HG03025 (cell line): ENCODE data around the gene EPHA5.
"Not testable (repeated sequence)": the region's sequence is repeated elsewhere in the genome, so short reads cannot be mapped to it uniquely, and the experiment has no call there.

Experiments
- ATAC-seq: cut with Tn5 transposase; IDR thresholded peaks from one replicate; pipeline ENCODE4 v1.9.1; 2021; ENCODE audit warnings: mild to moderate bottlenecking, moderate library complexity; ENCODE audit not compliant: unreplicated experiment, low FRiP score

Gene EPHA5

DNA sequence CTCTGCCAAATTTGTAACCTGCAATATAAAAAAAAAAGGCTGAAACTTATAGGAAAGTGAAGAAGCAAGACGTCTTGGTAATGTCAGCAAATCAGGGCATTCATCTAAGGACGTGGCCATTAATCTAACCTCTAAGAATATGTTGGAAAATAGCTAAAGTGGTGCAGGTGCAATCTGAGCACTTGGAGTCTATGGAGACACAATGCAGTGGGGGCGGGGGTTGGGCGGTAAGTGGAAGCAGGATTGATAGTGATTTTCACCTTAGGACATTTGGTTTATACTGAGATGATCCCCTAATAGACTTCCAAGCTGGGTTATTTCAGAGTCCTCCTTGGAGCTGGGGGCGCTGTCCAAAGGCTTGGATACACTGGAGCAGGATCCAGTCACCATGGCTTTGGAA, 283.4 kb downstream of the EPHA5 start:
- ATAC-seq = no peak

DNA sequence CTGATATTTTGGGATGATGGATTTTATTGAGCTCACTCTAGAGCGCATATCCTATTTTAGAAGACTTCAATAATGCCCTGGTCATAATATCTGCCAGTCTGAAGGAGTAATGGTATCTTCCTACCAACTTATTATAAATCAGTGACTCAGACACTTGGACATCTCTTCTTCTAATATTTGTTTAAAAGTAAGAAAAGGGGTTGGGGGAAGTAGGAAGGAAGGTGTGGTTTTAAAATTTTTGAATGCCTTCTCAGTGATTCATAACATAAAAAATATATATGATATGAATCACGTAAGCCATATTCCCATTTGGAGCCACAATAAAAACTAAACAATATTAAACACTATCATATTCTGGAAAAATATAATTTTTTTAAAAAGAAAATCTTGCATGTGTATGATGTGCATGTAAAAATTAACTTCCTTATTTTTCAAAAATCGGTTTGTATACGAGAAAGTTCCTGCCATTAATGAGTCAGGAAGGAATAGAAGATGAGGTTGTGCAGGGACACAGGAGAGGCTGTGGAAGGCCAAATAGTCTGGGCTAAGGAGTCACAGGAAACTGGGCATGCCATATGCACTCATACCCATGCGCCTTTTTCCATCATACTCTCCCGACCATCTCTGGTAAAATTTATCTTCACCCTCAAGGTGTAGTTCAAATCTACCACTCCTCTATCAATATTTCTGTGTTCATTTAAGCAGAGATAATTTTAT, 286.5 kb downstream of the EPHA5 start:
- no peak for ATAC-seq

DNA sequence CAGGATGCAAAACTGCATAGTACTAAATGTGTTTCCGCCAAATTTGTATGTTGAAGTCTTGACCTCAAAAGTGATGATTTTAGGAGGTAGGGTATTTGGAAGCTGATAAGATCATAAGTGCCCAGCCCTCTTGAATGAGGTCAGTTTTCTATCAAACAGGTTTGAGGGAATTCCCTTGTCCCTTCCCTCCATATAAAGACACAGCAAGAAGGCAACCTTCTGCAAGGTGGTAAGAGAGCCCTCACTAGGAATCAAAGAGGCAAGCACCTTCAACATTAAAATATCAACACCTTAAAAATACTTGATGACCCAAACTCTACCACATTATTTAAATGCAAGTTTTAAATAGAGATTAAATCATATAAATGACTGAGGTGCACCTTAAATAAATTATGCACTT, 288.6 kb downstream of the EPHA5 start:
- no peak for ATAC-seq

DNA sequence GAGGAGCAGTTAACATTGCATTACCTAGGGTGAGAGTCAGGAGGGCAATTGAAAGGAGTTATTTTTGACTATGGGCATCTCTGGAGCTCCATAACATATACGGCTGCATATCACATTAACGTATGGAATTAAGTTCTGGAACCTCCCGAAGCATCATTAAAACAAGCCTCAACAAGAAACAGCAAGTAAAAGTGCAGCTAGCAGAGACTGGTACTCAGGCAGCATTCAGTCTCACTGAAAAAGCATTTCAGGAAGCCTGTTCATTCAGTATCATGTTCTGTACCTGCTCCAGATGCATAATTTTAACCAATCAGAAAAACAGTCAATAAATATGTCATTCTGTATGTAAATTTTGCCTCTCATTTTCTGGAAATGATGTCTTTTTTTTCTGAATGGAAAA, 299.6 kb downstream of the EPHA5 start:
- no peak for ATAC-seq

DNA sequence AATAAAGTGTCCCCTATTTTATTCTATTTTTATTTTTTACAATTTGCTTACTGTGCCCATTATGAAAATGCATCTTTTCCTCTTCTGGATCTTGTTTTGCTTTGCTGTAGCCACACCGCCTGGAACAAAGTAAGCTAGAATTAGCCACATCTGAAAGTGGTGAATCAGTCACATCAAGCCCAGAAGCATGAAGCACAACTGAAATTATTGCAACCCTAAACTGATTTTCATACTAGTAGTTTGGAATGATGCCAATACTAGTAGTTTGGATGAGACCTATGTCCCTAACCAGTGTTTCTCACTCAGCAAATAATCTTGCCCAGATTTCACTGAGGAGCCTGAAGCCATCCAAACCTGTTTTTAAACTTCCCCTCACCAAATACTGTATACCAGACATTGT, 303.0 kb downstream of the EPHA5 start:
- ATAC-seq = no peak

DNA sequence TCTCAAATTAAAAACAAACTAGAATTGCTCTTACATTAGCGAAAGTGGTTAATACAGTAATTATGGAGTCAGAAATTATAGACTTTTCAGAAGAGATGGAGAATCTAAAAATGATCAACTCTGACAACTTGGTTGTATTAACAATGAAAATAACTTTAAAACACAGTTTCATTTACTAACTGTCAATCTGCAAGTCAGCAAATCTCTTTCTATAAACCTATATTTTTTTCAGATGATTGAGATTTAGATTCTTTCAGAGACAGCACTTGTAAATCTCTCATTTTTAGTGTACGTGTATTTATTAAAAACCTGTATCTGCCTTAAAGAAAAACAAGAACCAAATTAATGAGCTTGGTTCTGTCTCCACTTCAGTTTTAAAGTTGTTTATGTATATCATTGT, 311.4 kb downstream of the EPHA5 start:
- ATAC-seq = no peak

DNA sequence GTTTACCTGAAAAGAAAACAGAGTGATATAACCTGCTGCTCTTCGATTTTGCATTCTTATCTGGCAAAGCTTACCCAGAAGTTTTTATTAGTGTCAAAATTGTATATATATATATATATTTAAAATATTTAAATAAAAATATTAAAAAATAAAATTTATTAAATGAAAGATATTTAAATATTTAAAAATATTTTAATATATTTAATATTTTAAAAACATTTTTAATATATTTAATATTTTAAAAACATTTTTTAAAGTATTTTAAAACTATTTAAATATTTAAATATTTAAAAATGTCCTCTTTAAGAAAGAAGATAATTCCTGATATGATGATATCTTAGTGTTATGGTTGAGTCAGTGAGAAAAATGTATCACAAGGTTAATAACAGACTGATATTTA, 317.2 kb downstream of the EPHA5 start:
- ATAC-seq = no peak

DNA sequence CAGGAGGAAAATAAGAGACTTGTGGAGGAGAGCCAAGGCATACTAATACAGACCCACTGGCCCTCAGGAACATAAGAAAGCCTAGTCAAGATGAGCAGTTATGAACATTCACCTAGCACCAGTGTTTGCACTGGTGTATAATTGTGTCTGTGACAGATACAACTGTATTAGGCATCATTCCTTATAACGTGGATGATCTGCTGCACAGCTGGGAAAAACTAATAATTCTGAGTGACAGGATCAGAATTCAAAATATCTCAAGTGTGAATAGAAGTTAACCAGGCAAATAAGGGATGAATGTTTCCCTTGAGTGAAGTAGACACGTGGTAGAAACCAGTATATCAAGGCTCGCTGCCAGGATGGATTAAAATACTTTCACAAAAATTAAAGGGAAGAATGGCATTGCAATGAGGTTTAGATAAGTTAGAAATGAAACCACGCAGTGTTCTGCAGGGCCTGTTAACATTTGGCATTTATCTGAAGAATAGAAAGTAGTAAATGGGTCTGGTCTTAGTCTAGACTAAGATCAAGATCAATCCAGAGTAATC, 325.9 kb downstream of the EPHA5 start:
- no peak for ATAC-seq

DNA sequence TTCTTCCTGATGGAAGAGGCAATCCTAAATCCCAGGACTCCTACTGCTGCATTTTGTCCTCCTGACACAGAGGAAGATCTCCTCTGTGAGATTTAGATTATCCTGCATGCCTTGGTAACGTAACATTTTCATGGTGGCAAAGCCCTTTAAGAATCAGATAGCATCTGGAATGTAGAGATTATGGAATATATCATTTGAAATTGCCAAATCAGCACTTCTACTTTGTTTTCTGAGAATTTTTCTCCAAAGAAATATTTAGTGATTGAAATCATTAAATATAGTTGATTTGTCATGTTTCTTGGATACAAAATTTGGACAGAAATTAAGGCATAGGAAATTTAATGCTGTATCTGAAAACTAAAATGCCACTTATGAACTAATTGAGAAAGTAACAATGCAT, 326.9 kb downstream of the EPHA5 start:
- ATAC-seq = no peak

DNA sequence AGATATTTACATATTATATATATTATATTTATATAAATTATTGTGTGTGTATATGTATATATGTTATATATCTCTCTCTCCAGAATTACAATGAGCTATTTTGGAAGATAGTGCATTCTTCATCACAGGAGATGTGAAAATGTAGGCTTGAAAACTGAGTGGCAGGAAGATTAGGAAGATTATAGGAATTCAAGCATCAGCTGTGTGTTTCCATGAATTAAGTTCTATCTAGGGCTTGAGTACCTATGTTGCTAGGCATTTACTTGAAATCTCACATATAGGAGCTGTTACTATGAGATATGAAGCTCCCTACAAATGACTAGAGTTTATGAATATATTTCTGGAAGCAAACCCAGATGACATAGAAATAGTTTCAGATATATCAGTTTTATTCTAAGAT, 328.7 kb downstream of the EPHA5 start:
- ATAC-seq = no peak

DNA sequence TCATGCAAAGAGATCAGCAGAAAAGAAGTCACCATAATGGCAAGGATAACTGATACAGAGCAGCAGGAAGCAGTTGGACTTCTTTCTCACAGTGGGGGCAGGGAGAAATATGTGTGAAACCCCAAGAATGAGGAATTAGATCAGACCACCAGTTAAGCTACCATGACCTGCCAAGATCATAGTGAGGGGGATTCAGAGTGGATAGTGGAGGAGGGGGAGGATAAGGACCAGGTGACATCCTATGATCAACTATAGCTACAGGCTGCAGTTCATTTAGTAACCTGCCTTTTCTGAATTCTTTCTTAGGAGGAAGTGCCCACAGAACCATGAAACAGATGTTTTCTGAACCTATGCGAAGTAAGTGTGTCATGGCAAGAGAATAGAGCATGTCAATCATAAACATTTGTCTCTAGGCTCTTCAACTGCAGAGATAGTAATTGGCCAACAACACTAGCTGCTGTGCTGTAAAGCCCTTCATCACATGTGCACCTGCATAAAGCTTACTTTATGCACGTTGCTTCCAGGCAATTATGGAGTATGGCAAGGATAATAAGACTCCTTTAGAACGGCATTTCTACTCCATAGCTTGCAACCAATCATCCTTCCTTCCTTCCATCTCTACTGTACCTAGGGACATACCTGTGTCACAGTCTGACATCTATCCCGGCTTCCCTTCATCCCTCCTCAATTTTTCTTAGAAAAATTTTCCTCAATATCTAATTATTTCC, 329.7 kb downstream of the EPHA5 start:
- no peak for ATAC-seq

DNA sequence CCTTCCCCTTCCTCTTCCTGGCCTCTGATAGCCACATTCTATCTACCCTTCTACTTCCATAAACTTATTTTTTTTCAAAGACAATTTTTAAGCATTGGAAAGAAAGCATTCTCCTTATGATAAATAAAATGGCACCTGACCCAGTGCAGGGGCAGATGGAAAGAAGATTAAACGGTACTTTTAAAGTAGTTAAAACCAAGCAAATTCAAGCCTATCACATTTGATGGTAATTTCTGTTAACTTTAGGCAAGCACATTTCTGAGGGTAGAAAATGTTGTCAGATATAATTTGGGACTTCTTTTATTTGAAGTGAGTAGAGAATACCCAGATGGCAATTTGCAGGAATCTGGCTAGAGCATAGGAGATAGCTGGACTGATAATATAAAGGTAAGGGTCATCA, 332.9 kb downstream of the EPHA5 start:
- ATAC-seq = no peak

DNA sequence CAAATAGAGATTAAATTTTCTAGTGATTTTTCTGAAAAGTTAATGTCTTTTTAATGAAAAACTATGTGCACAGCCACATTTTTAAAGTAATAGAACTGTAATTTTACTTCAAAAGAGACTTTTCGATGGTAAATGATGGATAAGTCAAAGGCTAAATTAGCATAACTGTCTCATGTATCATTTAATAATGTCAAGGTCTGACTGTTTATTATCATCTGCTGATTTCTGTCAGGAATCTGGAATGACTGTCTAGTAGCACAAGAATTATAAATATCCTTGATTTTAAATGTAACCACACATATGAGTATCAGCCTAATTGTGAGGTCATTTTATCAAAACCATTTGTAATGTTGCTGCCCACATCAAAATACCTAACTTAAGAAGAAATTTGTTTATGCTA, 333.8 kb downstream of the EPHA5 start:
- ATAC-seq = no peak

DNA sequence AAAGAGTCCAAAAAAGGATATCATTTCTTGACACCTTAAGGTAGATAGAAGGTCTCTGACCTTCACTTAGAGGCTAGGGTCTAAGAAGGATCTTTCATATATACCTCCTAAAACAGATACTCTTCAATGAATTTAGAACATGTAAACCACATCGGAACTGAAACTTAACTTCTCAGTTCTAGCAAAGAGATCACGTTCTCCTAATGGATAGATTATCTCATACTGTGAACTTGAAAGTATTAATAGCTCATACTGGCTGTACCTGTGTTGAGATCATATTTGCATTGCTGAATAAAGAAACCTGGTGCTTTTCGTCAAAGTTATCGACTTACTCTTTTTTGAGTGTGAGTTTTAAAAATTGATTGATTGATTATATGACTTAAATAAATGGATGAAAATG, 353.8 kb downstream of the EPHA5 start:
- no peak for ATAC-seq

DNA sequence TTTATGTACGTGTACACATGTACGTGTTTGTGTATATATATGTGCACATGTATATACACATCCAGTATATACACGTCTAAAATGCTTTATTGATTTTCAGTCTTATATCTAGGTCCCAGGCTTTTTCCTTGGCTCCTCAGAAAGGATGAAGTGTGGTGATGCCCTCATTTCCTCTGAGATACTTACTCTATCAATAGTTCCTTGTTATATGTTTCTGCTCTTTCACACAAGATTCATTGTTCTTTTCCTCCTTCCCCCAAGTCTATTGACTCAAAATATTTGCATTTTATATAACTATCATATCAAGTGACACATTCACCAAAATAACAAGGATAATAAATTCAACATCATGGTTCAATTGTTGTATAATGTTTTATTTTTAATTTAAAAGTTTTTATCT, 359.2 kb downstream of the EPHA5 start:
- no peak for ATAC-seq

DNA sequence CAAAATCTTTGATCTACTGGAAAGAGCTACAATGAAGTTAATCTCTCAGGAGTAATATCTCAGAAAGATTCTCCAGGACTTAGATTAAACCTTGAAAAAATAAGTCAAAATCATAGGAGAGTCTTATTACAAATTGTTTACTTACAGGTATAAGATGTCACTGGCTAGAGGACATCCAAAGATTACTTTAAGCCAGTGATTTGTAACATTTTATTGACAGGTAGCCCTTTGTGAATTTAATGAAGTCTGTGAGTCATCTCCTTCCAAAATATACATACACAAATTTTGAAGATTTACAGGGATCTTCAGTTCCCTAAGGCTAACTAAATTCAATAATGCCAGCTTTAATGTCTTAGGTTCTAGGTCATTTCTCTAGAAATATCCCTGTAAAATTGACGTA, 359.7 kb downstream of the EPHA5 start:
- ATAC-seq = no peak

DNA sequence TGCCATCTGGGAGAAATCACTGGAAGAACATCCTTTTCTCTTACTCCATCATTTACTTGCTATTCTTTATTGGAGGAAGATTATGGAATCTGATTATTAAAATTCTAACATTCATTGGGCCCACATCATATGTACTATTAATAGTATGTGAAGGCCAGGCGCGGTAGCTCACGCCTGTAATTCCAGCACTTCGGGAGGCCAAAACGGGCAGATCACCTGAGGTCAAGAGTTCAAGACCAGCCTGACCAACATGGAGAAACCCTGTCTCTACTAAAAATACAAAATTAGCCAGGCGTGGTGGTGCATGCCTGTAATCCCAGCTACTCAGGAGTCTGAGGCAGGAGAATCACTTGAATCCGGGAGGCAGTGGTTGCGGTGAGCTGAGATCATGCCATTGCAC, 361.7 kb downstream of the EPHA5 start:
- not testable (repeated sequence) for ATAC-seq

DNA sequence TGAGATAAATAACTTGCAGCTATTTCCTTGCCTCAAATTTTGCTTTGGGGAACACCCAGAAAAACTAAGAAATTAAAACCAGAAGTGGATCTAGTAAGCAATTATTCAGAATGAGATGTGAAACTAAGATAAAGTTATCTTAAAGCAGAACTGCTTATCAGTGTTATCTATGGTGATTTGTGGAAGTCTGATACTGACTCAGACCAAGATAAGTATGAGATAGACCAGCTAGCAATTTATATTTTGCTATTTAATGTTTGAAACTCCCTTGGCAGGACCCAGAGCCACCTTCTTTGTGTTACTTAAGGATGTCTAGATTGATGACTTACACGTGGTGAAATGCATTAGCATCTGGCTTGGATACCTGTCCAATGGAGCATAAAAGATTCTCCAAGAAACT, 368.1 kb downstream of the EPHA5 start:
- ATAC-seq = no peak

DNA sequence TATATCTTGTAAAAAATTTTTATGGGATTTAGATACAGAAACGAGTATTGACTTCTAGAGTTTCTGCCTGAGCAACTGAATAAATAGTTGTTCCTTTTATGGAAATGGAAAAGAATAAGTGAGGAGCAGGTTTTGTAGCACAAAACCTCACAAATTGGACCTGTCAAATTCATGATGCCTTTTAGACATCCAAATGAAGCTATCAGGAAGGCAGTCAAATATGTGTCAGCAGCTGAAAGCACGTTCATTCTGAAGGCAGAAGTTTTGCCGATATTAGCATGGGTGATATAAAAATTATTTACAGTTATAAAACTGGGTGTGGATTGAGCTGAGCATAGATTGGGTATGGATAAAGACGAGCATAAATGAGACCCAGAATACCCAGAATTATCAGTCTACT, 374.0 kb downstream of the EPHA5 start:
- ATAC-seq = no peak

DNA sequence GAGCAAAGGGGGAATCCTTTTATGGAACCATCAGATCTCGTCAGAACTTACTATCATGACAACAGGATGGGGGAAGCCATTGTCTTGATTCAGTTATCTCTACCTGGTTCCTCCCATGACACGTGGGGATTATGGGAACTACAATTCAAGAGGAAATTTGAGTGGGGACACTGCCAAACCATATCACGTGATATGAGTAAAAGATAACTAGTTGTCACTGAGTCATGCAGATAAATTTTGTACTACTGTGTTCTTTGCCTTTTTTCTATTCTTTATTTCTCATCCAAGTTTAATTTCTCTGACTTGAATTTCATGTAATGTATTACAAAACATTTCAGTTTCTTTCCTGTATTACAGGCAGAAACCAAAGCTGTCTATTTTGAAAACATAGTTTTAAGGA, 383.2 kb downstream of the EPHA5 start:
- no peak for ATAC-seq
